ENCODE results near the gene CDK19.

GRCh38 chr6:110649704-110650103 lies 165.6 kb downstream of the CDK19 start:
- TF ChIP-seq, protein P1, sequence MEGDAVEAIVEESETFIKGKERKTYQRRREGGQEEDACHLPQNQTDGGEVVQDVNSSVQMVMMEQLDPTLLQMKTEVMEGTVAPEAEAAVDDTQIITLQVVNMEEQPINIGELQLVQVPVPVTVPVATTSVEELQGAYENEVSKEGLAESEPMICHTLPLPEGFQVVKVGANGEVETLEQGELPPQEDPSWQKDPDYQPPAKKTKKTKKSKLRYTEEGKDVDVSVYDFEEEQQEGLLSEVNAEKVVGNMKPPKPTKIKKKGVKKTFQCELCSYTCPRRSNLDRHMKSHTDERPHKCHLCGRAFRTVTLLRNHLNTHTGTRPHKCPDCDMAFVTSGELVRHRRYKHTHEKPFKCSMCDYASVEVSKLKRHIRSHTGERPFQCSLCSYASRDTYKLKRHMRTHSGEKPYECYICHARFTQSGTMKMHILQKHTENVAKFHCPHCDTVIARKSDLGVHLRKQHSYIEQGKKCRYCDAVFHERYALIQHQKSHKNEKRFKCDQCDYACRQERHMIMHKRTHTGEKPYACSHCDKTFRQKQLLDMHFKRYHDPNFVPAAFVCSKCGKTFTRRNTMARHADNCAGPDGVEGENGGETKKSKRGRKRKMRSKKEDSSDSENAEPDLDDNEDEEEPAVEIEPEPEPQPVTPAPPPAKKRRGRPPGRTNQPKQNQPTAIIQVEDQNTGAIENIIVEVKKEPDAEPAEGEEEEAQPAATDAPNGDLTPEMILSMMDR (IDR thresholded peaks at IDR 0.05), result no peak
- no peak for TF ChIP-seq EP300 (IDR thresholded peaks at IDR 0.05)
